Activated gamma-delta T cell (primary cell): ENCODE data around the gene TMED1.

ENCODE experiments used
- DNase-seq: peaks from one replicate; lab custom pipeline; 2025; lab: John Stamatoyannopoulos, UW

The TMED1 gene

GRCh38 chr19:10831987-10832938, 3.7 kb downstream of the TMED1 start:
- DNase-seq, result no peak

- no peak for DNase-seq
Observed at GRCh38 chr19:10830931-10831779, 4.9 kb downstream of the TMED1 start.

GRCh38 chr19:10830370-10830769, 5.6 kb downstream of the TMED1 start:
- no peak for DNase-seq

GRCh38 chr19:10829967-10830366, 6.0 kb downstream of the TMED1 start:
- no peak for DNase-seq

- no peak for DNase-seq
Observed at GRCh38 chr19:10828981-10829821, 6.8 kb downstream of the TMED1 start.

- no peak for DNase-seq
Observed at GRCh38 chr19:10826846-10827245, 9.2 kb downstream of the TMED1 start.

GRCh38 chr19:10826231-10826630, 9.8 kb downstream of the TMED1 start:
- no peak for DNase-seq

GRCh38 chr19:10823690-10824089, 12.3 kb downstream of the TMED1 start:
- DNase-seq, result no peak

GRCh38 chr19:10820173-10820572, 15.8 kb downstream of the TMED1 start:
- no peak for DNase-seq

- DNase-seq, result no peak
Observed at GRCh38 chr19:10819124-10820060, 16.6 kb downstream of the TMED1 start.

GRCh38 chr19:10818301-10819123, 17.5 kb downstream of the TMED1 start:
- no peak for DNase-seq

GRCh38 chr19:10817291-10818038, 18.5 kb downstream of the TMED1 start:
- DNase-seq, result no peak

- no peak for DNase-seq
Observed at GRCh38 chr19:10816691-10817090, 19.3 kb downstream of the TMED1 start.

- no peak for DNase-seq
Observed at GRCh38 chr19:10815969-10816644, 19.9 kb downstream of the TMED1 start.

- DNase-seq, result no peak
Observed at GRCh38 chr19:10815007-10815536, 20.9 kb downstream of the TMED1 start.

GRCh38 chr19:10812902-10813404, 23.1 kb downstream of the TMED1 start:
- no peak for DNase-seq

GRCh38 chr19:10812196-10812595, 23.8 kb downstream of the TMED1 start:
- DNase-seq, result no peak
